Measurements from ENCODE around the gene RNF123. TPM values are rescaled to one million over a fixed set of nuclear protein-coding genes. Genes with fewer than 3 reads are reported as not detected.
A peak's percentile ranks its signal among the peaks of the same experiment; 100 is the strongest.

The RNF123 gene
- total RNA-seq, 1 experiment from 2014 or later = 71.9 TPM

DNA sequence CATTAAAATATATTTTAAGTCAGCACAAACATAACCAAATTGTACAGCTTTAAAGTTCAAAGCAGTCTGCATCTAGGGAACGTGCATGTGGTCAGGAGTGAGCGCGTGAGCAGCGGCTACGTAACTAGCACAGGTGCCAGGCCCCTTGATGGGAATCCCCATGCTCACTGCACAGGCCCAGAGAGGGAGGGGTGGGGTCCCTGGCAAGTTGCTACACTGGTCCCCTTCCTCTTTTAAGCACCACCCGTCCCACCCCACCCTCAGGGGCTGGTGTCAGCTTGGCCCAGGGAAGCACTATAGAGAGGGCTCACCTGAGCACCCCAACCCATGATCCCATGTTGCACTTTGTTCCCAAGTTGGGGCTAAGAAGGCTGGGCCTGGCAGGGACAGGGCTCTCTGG, 35.2 kb downstream of the RNF123 start:
- no TSS peak for BruUV-seq (replicated peaks)
- intact Hi-C loops (cut with micrococcal nuclease) = loop anchor here (5.0 kb wide), 1 partner anchor 113 kb away; no protein-coding TSS in a partner anchor
- no peaks in the 10 kb centered on the region for H3K27me3 ChIP-seq (ENCODE audit: insufficient read depth, low read length)
- H3K4me3 ChIP-seq (replicated peaks in 1 of 2; ENCODE audit: low read depth in 1 of 2, low read length in 2 of 2) = peak overlapping the region; percentile 95
- peak overlapping the region; percentile 99 for H3K9ac ChIP-seq (ENCODE audit: low read length)
- no peaks in the 10 kb centered on the region for H4K20me1 ChIP-seq (ENCODE audit: insufficient read depth)
- CTCF ChIA-PET = interaction anchor here (1.0 kb wide), 1 partner anchor 78 kb away, joined by 3 read pairs; the partner anchor contains the start of gene INKA1
- H3K4me2 ChIP-seq (ENCODE audit: low read length) = peak overlapping the region; percentile 92
- peaks cover 13 to 28% of the 10 kb centered on the region in 2 experiments; a peak in 3 of 4 replicates for H3K4me1 ChIP-seq (ENCODE audit: control insufficient read depth in 1 of 2, insufficient read depth in 2 of 2, low read length in 2 of 2)
- POLR2A ChIA-PET = no interaction called here
- TF ChIP-seq JUND (IDR thresholded peaks at IDR 0.05) = no peak
- TF ChIP-seq, protein P1, sequence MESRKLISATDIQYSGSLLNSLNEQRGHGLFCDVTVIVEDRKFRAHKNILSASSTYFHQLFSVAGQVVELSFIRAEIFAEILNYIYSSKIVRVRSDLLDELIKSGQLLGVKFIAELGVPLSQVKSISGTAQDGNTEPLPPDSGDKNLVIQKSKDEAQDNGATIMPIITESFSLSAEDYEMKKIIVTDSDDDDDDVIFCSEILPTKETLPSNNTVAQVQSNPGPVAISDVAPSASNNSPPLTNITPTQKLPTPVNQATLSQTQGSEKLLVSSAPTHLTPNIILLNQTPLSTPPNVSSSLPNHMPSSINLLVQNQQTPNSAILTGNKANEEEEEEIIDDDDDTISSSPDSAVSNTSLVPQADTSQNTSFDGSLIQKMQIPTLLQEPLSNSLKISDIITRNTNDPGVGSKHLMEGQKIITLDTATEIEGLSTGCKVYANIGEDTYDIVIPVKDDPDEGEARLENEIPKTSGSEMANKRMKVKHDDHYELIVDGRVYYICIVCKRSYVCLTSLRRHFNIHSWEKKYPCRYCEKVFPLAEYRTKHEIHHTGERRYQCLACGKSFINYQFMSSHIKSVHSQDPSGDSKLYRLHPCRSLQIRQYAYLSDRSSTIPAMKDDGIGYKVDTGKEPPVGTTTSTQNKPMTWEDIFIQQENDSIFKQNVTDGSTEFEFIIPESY (IDR thresholded peaks at IDR 0.05; ENCODE audit: extremely low read depth, insufficient replicate concordance, low read length) = no peak
- TF ChIP-seq POLR2AphosphoS5 (IDR thresholded peaks at IDR 0.05; ENCODE audit: low read depth, low read length) = no peak
- TF ChIP-seq, protein P2, sequence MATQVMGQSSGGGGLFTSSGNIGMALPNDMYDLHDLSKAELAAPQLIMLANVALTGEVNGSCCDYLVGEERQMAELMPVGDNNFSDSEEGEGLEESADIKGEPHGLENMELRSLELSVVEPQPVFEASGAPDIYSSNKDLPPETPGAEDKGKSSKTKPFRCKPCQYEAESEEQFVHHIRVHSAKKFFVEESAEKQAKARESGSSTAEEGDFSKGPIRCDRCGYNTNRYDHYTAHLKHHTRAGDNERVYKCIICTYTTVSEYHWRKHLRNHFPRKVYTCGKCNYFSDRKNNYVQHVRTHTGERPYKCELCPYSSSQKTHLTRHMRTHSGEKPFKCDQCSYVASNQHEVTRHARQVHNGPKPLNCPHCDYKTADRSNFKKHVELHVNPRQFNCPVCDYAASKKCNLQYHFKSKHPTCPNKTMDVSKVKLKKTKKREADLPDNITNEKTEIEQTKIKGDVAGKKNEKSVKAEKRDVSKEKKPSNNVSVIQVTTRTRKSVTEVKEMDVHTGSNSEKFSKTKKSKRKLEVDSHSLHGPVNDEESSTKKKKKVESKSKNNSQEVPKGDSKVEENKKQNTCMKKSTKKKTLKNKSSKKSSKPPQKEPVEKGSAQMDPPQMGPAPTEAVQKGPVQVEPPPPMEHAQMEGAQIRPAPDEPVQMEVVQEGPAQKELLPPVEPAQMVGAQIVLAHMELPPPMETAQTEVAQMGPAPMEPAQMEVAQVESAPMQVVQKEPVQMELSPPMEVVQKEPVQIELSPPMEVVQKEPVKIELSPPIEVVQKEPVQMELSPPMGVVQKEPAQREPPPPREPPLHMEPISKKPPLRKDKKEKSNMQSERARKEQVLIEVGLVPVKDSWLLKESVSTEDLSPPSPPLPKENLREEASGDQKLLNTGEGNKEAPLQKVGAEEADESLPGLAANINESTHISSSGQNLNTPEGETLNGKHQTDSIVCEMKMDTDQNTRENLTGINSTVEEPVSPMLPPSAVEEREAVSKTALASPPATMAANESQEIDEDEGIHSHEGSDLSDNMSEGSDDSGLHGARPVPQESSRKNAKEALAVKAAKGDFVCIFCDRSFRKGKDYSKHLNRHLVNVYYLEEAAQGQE (IDR thresholded peaks at IDR 0.05; ENCODE audit: low read depth) = no peak
- TF ChIP-seq POLR2A (IDR thresholded peaks at IDR 0.05; ENCODE audit: borderline replicate concordance, extremely low read depth, insufficient read depth, insufficient read length) = no peak
- TF ChIP-seq EGR1 (IDR thresholded peaks at IDR 0.05; ENCODE audit: low read depth) = no peak
- TF ChIP-seq ZNF274 (IDR thresholded peaks at IDR 0.05; ENCODE audit: low read depth, low read length) = no peak
- no peak for TF ChIP-seq ELF1 (IDR thresholded peaks at IDR 0.05; ENCODE audit: borderline replicate concordance, low read depth)
- TF ChIP-seq ATF3 (IDR thresholded peaks at IDR 0.05) = no peak
- no peak for TF ChIP-seq SP1 (IDR thresholded peaks at IDR 0.05; ENCODE audit: low read depth)
- peaks cover 18% of the 10 kb centered on the region for H3K79me2 ChIP-seq (ENCODE audit: insufficient read depth, low read length)
- H3K27ac ChIP-seq (ENCODE audit: low read depth, low read length) = peak overlapping the region; percentile 85
- H3K9me2 ChIP-seq (ENCODE audit: insufficient read depth) = no peaks in the 10 kb centered on the region
- ATAC-seq (no peak), DNase-seq (ENCODE audit: low read depth, low spot score) (no peak)
- no peaks in the 10 kb centered on the region for H3K9me3 ChIP-seq (ENCODE audit: control insufficient read depth in 1 of 2, insufficient read depth in 1 of 2, low read depth in 1 of 2, low read length in 2 of 2)
- H2AFZ ChIP-seq (ENCODE audit: low read depth, low read length, poor library complexity, severe bottlenecking) = no peak overlapping the region
- RAD21 ChIA-PET (ENCODE audit: low non-redundant PET in 1 of 2, low total read pairs in 2 of 2, uncharacterized antibody in 2 of 2, unreplicated experiment in 2 of 2) = no interaction called here
- peaks cover 8 to 27% of the 10 kb centered on the region in 2 experiments; a peak in 3 of 4 replicates for H3K36me3 ChIP-seq (ENCODE audit: control insufficient read depth in 1 of 2, insufficient read depth in 2 of 2, low read length in 2 of 2)

Measured in HCT116 (cell line).